ENCODE results near the gene TGFB1I1.

TGFB1I1 gene

GRCh38 chr16:31464781-31465260, 7.1 kb upstream of the TGFB1I1 start:
- Histone ChIP-seq H3K27ac (ENCODE audit: low read length) (no peak overlapping the region), H2AFZ (ENCODE audit: low read depth, low read length) (no peak overlapping the region), H3K4me2 (ENCODE audit: low read length) (no peak overlapping the region), H3K27me3 (ENCODE audit: low read depth, low read length) (no peaks in the 10 kb centered on the region), H3K36me3 (replicated peaks; ENCODE audit: low read depth, low read length) (no peaks in the 10 kb centered on the region), H3K9ac (ENCODE audit: low read length) (no peak overlapping the region), H3K4me3 (ENCODE audit: low read length) (no peak overlapping the region), H3K9me3 (ENCODE audit: insufficient read depth, low read length) (no peaks in the 10 kb centered on the region), H3K4me1 (ENCODE audit: low read length) (peaks cover 13% of the 10 kb centered on the region), H4K20me1 (ENCODE audit: insufficient read depth, low read length) (no peaks in the 10 kb centered on the region), H3K79me2 (ENCODE audit: low read length) (no peaks in the 10 kb centered on the region)
- TF ChIP-seq CTCF (IDR thresholded peaks at IDR 0.05; ENCODE audit: low read depth, low read length) (no peak), EZH2phosphoT487 (IDR thresholded peaks at IDR 0.05; ENCODE audit: low read depth) (no peak)

- Histone ChIP-seq H3K9ac (ENCODE audit: low read length) (no peak overlapping the region), H3K4me2 (ENCODE audit: low read length) (no peak overlapping the region), H3K4me1 (ENCODE audit: low read length) (peaks cover 8% of the 10 kb centered on the region), H3K4me3 (ENCODE audit: low read length) (no peak overlapping the region), H3K27me3 (ENCODE audit: low read depth, low read length) (no peaks in the 10 kb centered on the region), H2AFZ (ENCODE audit: low read depth, low read length) (no peak overlapping the region), H3K9me3 (ENCODE audit: insufficient read depth, low read length) (no peaks in the 10 kb centered on the region), H3K36me3 (replicated peaks; ENCODE audit: low read depth, low read length) (no peaks in the 10 kb centered on the region), H4K20me1 (ENCODE audit: insufficient read depth, low read length) (no peaks in the 10 kb centered on the region), H3K79me2 (ENCODE audit: low read length) (no peaks in the 10 kb centered on the region), H3K27ac (ENCODE audit: low read length) (no peak overlapping the region)
- no peak for TF ChIP-seq CTCF (IDR thresholded peaks at IDR 0.05; ENCODE audit: low read depth, low read length)
- no peak for TF ChIP-seq EZH2phosphoT487 (IDR thresholded peaks at IDR 0.05; ENCODE audit: low read depth)
These were observed 6.1 kb upstream of the TGFB1I1 start for GRCh38 chr16:31465788-31466370.

GRCh38 chr16:31466381-31466841, 5.5 kb upstream of the TGFB1I1 start:
- Histone ChIP-seq H4K20me1 (ENCODE audit: insufficient read depth, low read length) (no peaks in the 10 kb centered on the region), H3K4me1 (ENCODE audit: low read length) (peaks cover 8% of the 10 kb centered on the region), H3K9ac (ENCODE audit: low read length) (no peak overlapping the region)

More at GRCh38 chr16:31466381-31466841, 5.5 kb upstream of the TGFB1I1 start:
- Histone ChIP-seq H3K9me3 (ENCODE audit: insufficient read depth, low read length) (no peaks in the 10 kb centered on the region), H3K79me2 (ENCODE audit: low read length) (no peaks in the 10 kb centered on the region), H3K36me3 (replicated peaks; ENCODE audit: low read depth, low read length) (no peaks in the 10 kb centered on the region), H3K4me2 (ENCODE audit: low read length) (no peak overlapping the region), H3K27me3 (ENCODE audit: low read depth, low read length) (no peaks in the 10 kb centered on the region), H3K4me3 (ENCODE audit: low read length) (no peak overlapping the region), H3K27ac (ENCODE audit: low read length) (no peak overlapping the region), H2AFZ (ENCODE audit: low read depth, low read length) (no peak overlapping the region)
- TF ChIP-seq EZH2phosphoT487 (IDR thresholded peaks at IDR 0.05; ENCODE audit: low read depth) (no peak), CTCF (IDR thresholded peaks at IDR 0.05; ENCODE audit: low read depth, low read length) (no peak)
